ENCODE results near the gene INSC.
A peak's percentile ranks its signal among the peaks of the same experiment; 100 is the strongest.
"Not testable (repeated sequence)": the region's sequence is repeated elsewhere in the genome, so short reads cannot be mapped to it uniquely, and the experiment has no call there.

INSC gene, protein sequence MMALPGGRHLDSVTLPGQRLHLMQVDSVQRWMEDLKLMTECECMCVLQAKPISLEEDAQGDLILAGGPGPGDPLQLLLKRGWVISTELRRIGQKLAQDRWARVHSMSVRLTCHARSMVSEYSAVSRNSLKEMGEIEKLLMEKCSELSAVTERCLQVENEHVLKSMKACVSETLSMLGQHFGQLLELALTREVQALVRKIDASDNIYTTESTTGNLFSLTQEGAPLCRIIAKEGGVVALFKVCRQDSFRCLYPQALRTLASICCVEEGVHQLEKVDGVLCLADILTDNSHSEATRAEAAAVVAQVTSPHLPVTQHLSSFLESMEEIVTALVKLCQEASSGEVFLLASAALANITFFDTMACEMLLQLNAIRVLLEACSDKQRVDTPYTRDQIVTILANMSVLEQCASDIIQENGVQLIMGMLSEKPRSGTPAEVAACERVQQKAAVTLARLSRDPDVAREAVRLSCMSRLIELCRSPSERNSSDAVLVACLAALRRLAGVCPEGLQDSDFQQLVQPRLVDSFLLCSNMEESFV

DNA sequence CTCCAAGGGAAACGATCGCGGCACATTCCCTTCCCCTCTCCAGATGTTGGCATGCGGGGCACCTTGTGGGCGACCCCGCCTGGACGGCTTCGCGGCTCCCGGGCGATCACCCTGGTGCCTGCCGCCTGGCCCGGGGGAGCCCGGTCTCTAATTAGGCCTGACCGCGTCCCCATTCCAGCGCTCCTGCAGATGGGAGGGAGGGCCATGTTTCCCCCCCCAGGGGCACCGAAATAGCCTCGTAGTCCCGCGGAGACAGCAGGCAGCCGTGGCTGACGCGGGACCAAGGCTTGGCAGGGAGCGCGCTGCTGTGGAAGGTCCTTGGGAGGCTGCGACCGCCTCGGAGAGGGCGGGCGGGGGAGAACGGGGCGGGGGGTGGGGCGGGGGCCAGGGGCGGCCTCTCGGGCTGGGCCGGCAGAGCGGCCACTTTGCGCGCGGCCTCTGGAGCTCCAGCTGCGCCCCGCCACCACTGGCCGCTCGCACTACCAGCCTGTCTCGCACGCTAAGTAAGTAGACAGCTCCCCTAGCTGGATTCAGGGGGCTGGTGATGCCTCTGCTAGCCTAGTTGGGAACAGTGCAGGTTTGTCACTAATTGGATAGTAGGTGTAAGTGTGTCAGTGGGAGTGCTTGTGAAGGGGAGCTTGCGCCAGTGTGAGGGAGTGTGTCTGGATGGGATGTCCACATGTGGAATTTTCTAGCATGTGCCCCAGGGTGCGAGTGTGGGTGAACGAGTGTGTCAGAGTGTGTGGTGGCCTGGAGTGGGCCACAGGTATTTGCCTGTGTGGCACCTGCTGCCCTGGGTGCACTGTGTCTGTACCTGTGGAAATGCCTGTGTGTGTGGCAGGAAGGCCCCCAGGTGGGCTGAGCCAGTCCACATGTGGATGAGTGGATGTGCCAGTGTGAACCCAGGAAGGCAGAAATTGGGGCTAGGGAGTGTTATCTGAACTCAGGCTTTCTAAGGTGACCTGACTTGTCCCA lies at the start of gene INSC:
INSC (plus strand) TSS at position 423 of the 975 bp plus-strand sequence. CDS start 34,252 bp downstream, outside the sequence.
- DNase-seq (ENCODE audit: low read depth in 2 of 2): no peak

DNA sequence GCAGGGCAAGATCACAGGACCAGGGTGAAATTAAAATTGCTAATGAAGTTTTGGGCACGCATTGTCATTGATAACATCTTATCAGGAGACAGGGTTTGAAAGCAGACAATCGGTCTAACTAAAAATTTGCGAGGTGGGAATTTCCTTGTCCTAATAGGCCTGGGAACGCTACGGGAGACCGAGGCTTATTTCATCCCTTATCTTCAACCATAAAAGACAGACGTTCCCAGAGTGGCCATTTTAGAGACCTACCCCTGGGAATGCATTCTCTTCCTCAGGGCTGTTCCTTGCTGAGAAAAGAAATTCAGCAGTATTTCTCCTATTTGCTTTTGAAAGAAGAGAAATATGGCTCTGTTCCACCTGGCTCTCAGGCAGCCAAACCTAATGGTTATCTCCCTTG lies 45.0 kb upstream of the INSC start:
- DNase-seq (ENCODE audit: low read depth in 2 of 2): not testable (repeated sequence)

DNA sequence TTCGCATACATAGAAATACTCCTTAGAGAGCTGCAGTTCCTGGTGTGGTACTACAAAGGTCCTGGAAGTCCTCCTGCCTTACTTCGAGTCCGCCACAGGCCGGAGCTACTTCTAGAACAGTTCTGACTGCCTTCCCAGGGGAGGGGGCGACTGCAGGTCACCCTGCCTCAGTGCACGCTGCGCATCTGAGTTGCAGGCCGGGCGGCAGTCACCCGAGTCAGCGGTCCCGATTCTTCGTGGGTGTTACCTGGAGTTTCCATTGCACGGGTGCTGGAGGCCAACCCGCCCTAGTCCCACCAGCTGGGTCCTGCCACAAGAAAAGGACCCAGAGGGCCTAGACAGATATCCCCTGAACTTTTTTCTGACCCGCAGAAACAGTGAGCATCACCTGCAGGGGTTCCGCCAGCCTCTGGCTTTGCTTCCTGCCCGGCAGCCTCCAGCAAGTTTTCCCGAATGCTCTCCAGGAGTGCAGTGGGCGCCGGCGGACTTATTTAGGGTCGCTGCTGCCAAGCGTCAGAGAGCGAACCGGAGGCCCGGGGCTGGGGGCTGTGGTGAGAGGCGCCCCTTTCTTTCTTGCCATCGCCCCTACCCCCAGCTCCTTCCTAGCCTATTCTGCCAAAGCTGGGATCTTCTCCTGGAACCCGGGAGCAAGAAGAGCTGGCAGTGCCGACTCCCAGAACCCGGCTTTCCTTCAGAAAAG lies 43.0 kb upstream of the INSC start:
- DNase-seq (ENCODE audit: low read depth in 2 of 2): no peak

DNA sequence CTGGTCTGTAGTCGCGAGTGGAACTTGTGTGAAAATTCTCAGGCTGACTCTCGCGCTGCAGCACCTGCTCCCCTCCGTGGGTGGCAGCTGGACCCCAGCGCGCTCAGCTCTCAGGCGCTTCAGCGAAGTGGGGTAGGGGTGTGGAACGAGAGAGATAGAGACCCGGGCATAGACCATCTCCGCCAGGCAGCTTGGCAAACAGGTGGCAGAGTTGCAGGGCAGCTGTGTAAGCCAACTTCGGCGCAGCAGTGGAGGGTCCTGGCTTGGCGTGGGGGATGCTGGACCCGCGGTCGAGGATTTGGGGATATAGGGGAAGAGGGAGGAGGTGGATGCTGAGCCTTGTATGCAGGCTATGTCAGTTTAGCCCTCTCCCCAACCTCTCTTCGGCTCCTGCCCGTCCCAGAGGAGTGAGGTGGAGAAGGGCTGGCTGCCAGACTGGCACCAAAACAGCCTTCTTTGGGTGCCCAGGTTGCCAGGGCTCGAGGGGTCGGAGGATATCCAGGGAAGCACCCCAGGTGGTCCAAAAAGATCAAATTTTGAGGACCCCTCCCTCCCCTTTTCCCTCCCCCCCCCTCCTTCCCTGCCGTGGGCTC lies 42.1 kb upstream of the INSC start:
- no peak for DNase-seq (ENCODE audit: low read depth in 2 of 2)

DNA sequence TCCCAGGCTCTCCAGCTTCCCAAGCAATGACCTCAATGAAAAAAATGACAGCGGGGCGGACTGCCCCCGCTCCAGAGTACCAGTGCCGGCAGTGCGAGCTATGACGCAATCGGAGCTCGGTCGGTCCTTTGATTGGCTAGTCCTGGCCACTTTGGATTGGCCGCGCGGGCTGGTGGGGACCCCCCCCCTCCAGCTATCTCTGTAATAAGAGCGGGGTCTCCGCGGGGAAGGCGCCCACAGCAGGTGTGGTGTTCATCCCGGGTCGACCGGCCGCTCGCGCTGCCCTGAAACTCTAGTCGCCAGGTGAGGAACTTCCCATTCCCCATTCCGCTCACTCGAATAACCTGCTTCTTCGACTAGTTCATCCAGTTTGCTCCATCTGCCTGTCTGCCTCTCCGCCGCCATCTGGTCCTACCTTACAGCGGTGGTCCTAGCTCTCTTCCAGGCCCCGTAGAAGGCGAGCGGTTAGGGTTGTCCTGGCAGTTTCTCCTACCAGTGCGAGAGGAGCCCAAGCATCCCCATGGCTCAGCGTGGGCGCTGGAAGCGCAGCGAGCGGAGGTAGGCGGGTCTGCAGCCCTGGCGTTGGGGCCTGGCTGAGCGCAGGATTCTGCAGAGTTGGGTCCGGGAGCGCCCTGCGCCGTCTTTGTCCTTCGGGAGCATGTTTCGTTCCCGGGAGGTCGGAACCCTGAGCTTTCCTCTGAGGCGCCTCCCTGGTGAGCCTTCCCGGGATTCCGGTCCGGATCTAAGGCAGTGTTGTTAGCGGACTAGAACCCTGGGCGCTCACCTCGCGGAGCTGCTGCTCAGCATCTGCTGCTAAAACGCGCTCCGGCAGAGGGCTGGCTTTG lies 41.1 kb upstream of the INSC start, which contains the start of gene CALCB:
CALCB (plus strand) TSS at position 233 of the 845 bp plus-strand sequence. CDS start 1,126 bp downstream, outside the sequence.
- DNase-seq (ENCODE audit: low read depth in 2 of 2): no peak

DNA sequence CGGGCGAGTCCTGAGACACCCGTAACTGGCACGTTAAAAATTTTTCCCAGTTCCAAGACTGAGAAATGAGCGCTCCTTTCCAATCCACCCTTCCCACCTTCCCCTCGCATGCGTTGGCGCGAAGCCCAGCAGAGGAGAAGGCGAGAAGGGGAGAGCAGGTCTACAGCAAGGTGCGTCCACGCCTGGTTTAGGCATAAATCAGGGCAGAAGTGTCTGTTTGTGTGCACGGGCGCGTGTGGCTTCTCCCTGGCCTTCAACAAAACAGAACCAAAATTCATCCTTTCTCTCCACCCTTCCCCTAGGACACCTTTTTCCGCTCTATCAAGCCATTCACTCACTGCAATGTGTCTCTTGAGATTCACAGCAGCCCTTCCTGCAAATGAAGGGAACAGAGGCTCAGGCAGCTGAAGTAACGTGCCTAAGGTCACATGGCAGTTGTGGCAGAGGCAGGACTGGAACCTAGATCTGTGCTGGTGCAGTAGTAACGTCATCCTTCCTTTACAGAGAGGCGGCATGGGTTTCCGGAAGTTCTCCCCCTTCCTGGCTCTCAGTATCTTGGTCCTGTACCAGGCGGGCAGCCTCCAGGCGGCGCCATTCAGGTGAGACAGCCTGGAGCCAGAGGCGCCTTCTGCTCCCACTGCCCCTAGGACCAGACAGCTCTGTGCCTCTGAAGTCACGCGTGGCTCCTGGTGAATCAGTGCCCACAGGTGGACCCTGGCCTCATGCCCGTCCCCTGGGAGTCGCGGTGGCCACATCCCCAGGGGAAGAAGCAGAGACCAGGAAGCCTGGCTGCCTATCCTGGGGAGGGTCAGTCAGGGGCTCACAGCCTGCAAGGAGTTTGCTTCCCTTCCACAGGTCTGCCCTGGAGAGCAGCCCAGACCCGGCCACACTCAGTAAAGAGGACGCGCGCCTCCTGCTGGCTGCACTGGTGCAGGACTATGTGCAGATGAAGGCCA lies 40.2 kb upstream of the INSC start:
- DNase-seq (ENCODE audit: low read depth in 2 of 2): peak; percentile 58 to 65

DNA sequence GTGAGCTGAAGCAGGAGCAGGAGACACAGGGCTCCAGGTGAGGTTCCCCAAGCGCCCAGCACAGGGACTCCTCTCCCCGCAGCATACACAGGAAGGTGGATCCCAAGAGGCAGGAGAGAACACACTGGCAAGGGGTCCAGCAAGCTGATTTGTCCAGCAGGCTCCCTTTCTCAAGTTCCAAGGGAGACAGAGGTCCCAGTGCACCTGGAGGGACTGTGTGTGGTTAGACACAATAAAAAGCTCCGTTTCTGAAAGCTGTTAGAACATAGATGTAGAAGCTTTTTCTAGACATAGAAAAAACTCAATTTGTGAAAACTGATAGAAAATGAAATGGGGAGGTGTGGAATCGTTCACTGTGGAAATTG lies 39.6 kb upstream of the INSC start:
- DNase-seq (ENCODE audit: low read depth in 2 of 2): no peak

DNA sequence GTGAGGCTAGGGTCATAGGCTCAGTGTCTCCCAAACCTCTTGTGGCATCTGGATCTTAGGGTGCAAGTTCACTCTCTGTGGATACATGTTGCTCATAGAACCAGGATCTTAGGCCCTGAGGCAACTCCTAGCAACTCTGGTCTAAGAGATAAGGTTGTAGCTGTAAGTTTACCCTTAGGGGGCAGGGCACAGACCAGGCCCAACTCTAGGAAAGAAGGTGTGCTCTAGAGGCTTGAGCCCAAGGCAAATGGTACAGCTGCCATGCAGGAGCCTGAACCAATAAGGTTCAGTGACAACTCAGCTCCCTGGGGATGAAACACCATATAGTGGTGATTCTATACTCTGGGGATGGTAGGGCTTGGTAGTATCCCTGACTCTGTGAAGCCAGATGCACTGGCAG lies 23.5 kb upstream of the INSC start:
- no peak for DNase-seq (ENCODE audit: low read depth in 2 of 2)

DNA sequence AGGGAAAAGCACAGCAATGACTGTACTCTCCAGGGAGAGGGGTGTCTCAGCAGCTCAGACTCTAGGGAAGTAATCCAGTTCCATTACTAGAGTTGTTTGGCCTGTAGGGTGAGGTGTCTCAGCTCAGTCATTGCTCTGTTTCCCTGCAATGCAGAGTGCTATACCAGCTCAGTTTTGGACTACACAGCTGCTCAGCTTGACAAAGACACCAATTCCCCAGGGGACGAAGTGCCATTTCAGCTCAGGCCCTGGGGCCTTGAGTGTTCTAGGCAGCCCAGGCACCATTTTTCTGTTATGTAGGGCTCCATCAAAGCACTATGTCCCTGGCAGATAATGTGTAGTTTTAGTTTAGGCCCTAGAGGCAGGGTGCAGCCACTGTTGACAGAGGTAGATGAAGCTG lies 23.1 kb upstream of the INSC start:
- no peak for DNase-seq (ENCODE audit: low read depth in 2 of 2)

DNA sequence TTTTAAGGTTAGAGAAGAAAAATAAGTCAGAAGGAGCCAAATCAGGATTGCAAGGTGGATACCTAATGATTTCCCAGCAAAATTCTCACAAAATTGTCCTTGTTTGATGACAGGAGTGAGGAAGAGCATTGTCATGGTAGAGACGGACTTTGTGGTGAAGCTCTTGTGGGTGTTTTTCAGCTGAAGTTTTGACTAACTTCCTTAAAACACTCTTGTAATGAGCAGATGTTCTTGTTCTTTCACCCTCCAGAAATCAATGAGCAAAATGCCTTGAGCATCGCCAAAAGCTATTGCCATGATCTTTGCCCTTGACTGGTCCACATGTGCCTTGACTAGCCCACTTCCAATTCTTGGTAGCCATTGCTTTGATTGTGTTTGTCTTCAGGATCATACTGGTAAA lies 21.3 kb upstream of the INSC start:
- no peak for DNase-seq (ENCODE audit: low read depth in 2 of 2)

DNA sequence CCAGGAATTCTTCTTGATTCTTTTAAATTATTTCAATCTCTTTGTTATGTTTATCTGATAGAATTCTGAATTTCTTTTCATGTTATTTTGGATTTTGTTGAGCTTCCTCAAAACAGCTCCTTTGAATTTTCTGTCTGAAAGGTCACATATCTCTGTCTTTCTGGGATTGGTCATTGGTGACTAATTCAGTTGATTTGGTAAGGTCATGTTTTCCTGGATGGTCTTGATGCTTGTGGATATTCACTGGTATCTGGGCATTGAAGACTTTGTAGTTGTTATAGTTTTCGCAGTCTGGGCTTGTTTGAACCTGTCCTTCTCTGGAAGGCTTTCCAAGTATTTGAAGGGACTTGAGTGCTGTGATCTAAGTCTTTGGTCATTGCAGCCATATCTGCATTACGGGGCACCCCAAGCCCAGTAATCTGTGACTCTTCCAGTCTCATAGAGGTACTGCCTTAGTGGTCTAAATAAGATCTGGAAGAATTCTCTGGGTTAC lies 18.9 kb upstream of the INSC start:
- no peak for DNase-seq (ENCODE audit: low read depth in 2 of 2)

DNA sequence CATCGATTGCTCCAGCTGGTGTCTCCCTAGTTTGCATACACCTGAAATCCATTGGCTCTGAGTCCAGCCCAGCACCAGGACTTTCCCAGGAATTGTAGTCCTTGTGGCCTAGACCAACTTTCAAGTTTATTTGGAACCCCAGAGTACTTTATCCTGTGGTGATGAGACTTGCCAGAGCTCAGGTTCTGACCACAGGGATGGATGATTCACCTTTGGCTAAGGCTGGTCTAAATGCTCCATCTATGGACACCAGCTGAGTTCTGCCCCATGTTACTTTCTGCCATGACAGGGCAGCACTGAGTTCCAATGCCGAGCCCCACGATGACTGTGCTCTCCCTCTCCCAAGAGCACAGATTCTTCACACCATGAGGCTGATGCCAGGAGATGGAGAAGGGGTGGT lies 17.3 kb upstream of the INSC start:
- DNase-seq (ENCODE audit: low read depth in 2 of 2): no peak

DNA sequence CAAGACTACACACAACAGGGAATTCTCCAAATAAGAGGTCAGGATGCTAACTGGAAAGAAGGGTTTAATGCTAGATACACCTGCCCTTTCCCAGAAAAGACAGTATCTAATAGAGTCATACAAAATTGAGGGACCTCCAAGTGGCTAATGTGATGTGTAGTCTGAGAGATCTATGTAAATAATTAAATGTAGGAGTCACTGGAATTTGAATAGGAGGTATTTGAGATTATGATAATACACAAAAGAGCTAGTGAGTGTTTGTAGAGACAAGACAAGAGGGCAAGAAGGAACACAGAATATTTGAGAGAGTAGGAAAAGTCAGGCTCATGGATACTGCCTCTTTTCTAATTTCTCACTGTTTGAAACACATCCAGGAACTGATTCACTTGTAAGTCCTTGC lies 15.5 kb upstream of the INSC start:
- DNase-seq (ENCODE audit: low read depth in 2 of 2): no peak

DNA sequence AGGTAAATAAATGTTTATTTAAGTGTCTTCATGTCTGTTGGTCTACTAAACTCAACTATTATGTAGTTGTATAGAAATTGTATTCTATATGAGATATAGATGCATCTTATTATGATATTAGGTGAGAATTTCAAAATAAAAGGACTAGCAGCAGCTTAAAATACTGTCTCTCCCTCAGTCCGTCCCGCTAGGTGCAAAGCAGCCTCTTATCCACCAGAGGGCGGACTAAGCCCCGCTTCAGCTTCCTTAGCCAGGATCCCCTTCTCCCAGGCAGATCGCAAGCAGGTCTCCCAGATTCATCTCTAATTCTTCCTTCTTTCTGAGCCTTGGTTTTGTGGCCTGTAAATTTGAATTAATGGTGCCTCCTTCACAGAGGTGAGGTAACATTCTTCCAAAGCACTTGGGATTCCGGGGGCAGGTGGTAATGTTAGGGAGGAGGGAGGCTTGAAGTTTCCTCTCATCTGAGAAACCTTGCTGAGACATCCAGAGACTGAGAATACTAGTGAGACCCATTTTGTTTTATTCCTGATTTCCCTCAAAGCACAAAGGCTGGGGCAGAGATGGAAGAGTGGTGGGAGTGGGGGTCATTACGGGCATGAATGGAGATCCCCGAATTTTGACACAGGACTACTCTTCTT lies 13.5 kb upstream of the INSC start:
- DNase-seq (ENCODE audit: low read depth in 2 of 2): peak in 1 of 2 donors; percentile 20

DNA sequence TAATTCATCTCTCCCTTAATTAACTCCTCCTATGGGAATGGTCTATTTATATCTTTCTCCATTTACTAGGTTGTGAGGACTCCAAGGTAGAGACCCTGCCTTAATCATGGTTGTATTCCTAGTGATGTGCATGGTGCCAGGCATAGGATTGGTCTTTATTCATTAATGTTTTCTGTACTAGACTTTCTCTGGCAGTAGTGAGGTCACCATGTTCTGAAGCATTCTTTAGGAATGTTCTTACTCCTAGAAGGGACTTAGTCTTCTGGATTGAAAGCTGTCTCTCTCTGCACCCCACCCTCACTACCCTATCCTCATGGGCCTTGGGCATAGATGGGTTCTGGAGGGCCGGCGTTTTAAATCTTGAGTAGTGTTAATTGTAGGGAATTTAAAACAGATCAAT lies 10.6 kb upstream of the INSC start:
- no peak for DNase-seq (ENCODE audit: low read depth in 2 of 2)

DNA sequence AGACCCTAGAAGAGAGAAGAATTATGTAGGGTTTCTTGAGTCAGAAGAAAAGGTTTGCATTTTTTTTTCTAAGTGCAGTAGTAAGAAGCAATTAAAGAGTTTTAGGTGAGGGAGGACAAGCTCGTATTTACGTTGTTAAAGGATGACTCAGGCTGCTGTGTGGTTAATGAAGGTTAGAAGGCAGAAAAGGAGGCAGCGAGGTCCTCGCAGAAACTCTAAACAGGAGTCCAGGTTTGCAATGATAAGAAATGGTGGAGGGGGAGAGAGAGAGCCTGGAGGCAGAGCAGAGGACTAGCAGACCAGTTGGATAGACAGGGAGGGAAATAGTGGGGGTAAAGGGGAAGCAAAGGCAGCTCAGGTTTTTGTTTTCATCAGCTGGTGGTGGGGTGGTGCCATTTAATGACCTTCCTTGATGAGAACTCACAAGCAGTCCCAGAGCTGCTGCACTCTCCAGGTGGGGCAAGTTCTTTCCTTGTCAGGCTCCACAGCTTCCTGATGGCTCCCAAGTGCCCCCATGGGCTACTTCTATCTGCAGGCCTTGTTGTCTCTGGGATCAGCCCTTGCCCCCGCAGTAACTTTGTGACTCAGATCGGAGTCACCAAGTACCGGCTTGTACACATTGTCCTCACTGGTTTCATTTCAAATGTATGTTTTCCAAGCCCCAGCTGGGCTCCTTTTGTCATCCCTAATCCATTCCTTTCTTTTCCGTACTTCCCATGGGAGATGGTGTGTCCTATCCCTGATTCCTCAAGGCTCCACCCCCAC lies 8.3 kb upstream of the INSC start:
- DNase-seq (ENCODE audit: low read depth in 2 of 2): no peak

DNA sequence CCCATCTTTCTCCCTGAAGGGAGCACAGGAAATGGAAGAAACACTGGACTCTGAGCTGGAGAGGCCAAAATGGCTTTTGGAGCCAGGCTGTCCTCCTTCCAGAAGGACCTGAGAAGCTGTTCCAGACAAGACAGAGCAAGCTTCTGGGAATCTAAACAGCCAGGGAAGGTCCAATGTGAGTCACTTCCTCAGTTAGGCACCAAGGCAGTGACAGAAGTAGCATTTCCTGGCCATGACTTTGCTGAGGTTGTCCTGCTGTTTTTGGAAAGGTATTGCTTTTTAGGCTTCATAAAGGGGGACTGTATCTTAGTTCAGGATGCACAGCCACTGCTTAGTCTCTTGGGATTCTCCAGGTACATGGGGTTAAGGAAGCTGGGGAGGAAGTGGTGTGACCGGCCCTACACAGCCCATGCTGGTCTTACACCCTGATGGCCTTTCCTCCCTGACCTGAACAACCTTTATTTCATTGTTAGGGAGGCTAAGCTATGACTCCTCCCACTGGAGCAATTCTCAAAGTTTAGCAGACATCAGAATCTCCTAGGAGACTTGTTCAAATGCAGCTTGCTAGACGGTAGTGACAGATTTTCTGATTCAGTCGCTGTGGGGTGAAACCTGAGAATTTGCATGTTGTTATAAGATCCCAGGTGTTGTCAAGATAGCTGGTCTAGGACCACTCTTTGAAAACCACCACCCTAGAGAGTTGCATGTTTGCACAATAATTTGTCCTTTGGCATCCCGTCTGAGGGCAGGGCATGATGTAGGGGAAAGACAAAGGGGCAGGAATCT lies 6.8 kb upstream of the INSC start:
- no peak for DNase-seq (ENCODE audit: low read depth in 2 of 2)
